Endothelial cell of umbilical vein (primary cell): Measurements from ENCODE around the gene KCNK10. TPM values are rescaled to one million over a fixed set of nuclear protein-coding genes. Genes with fewer than 3 reads are reported as not detected.

Source experiments
- BruUV-seq: library from RNA; stranded (reverse); fragments of 400-500 nt; replicated peaks from 2 replicates; lab custom pipeline; 2021; lab: Mats Ljungman, UMichigan
- CTCF ChIA-PET: fragments of 300-600, 350-600 bp; sonication (Branson Sonifier 250); formaldehyde crosslinking; loops from one replicate; lab custom pipeline; 2021; ENCODE audit warnings: antibody characterized with exemption, inconsistent platforms; lab: Charles Lee
- POLR2A ChIA-PET: fragments of 300-600, 350-600 bp; sonication (Branson Sonifier 250); formaldehyde crosslinking; loops from one replicate; lab custom pipeline; 2021; ENCODE audit warnings: antibody characterized with exemption, inconsistent platforms; lab: Charles Lee
- DNase-seq: peaks from one replicate; pipeline ENCODE4 v3.0.0-alpha.2; 2011; ENCODE audit warnings: low read depth, low spot score
- FAIRE-seq: peaks from 2 replicates; lab custom pipeline; 2011; peaks lifted over from hg19 to GRCh38; lab: Jason Lieb, UNC
- H2AFZ ChIP-seq: 2 replicates; pipeline ENCODE4 v1.6.0; 2012; ENCODE audit warnings: low read depth, low read length, control low read depth, inconsistent platforms
- H3K27ac ChIP-seq: 2 replicates; pipeline ENCODE4 v1.5.1; 2011; ENCODE audit warnings: low read depth, mild to moderate bottlenecking, control low read depth, low read length, moderate library complexity; ENCODE audit not compliant: insufficient read depth
- H3K27me3 ChIP-seq, 2 experiments: 2 replicates each; pipeline versions ENCODE4 v1.6.0 to v1.6.1; 2011; ENCODE audit warnings: low read length in 2 of 2, mixed read lengths in 1 of 2; ENCODE audit not compliant: control insufficient read depth in 2 of 2, insufficient read depth in 2 of 2
- H3K36me3 ChIP-seq, 2 experiments: 2 replicates in 1 of 2; 3 replicates in 1 of 2; pipeline ENCODE4 v1.5.1; 2011; ENCODE audit warnings: low read length in 2 of 2, mild to moderate bottlenecking in 1 of 2, moderate library complexity in 1 of 2; ENCODE audit not compliant: control insufficient read depth in 2 of 2, insufficient read depth in 2 of 2; ENCODE audit errors: extremely low read depth in 1 of 2
- H3K4me1 ChIP-seq: 3 replicates; pipeline ENCODE4 v1.5.1; 2011; ENCODE audit warnings: mild to moderate bottlenecking, low read length; ENCODE audit not compliant: control insufficient read depth, insufficient read depth; ENCODE audit errors: extremely low read depth
- H3K4me2 ChIP-seq: 2 replicates; pipeline ENCODE4 v1.6.1; 2011; ENCODE audit warnings: low read length, control low read depth, mixed read lengths; ENCODE audit not compliant: insufficient read depth
- H3K4me3 ChIP-seq, 3 experiments: fragments of 200-600 bp in 1 of 3; sonication (generic), shearing (Covaris generic) in 1 of 3; replicated peaks in 1 of 3; 2 replicates each; pipeline ENCODE4 v1.5.1; 2011 to 2016; ENCODE audit warnings: control low read depth in 3 of 3, low read length in 3 of 3, mild to moderate bottlenecking in 2 of 3, inconsistent platforms in 1 of 3, low read depth in 1 of 3, moderate library complexity in 1 of 3; ENCODE audit not compliant: insufficient read depth in 1 of 3
- H3K79me2 ChIP-seq: 2 replicates; pipeline ENCODE4 v1.6.0; 2012; ENCODE audit warnings: low read length, inconsistent platforms; ENCODE audit not compliant: control insufficient read depth, insufficient read depth
- H3K9ac ChIP-seq: replicated peaks from 2 replicates; pipeline ENCODE3; 2011; ENCODE audit warnings: low read length, control low read depth; ENCODE audit not compliant: insufficient read depth; ENCODE audit errors: extremely low read depth
- H3K9me1 ChIP-seq: replicated peaks from 3 replicates; pipeline ENCODE4 v1.6.0; 2011; ENCODE audit warnings: mild to moderate bottlenecking, low read length; ENCODE audit not compliant: control insufficient read depth, insufficient read depth; ENCODE audit errors: extremely low read depth
- H3K9me3 ChIP-seq: replicated peaks from 2 replicates; pipeline ENCODE4 v1.5.1; 2012; ENCODE audit warnings: low read length, inconsistent platforms; ENCODE audit not compliant: control insufficient read depth, insufficient read depth
- H4K20me1 ChIP-seq: replicated peaks from 2 replicates; pipeline ENCODE3; 2011; ENCODE audit warnings: mild to moderate bottlenecking, low read length; ENCODE audit not compliant: control insufficient read depth, insufficient read depth; ENCODE audit errors: extremely low read depth
- CTCF ChIP-seq, 2 donors: IDR thresholded peaks; 1 replicate in 1 of 2; 2 replicates in 1 of 2; pipeline ENCODE4 v1.5.1; 2011; ENCODE audit warnings: low read length in 2 of 2, mild to moderate bottlenecking in 2 of 2, moderate library complexity in 2 of 2, control low read depth in 1 of 2, inconsistent platforms in 1 of 2, low read depth in 1 of 2; ENCODE audit not compliant: insufficient read depth in 1 of 2; ENCODE audit errors: extremely low read depth in 1 of 2
- EZH2 ChIP-seq: IDR thresholded peaks from 2 replicates; pipeline ENCODE4 v1.6.1; 2012; ENCODE audit warnings: borderline replicate concordance, low read depth, mild to moderate bottlenecking, moderate library complexity, low read length, inconsistent platforms; ENCODE audit not compliant: severe bottlenecking
- FOS ChIP-seq: IDR thresholded peaks from 2 replicates; pipeline ENCODE4 v1.6.1; 2011; ENCODE audit warnings: mild to moderate bottlenecking, low read length, moderate library complexity, borderline replicate concordance; ENCODE audit not compliant: insufficient read depth
- GATA2 ChIP-seq: IDR thresholded peaks from 2 replicates; pipeline ENCODE4 v1.7.0; 2011; ENCODE audit warnings: low read depth, mild to moderate bottlenecking, moderate library complexity, mixed read lengths, low read length; ENCODE audit not compliant: insufficient read length, insufficient read depth
- JUN ChIP-seq: IDR thresholded peaks from 2 replicates; pipeline ENCODE4 v1.6.1; 2011; ENCODE audit warnings: borderline replicate concordance, low read depth; ENCODE audit not compliant: insufficient read length, insufficient read depth
- MAX ChIP-seq: IDR thresholded peaks from 2 replicates; pipeline ENCODE4 v1.6.1; 2011; ENCODE audit not compliant: insufficient read depth, insufficient read length
- MYC ChIP-seq: IDR thresholded peaks from one replicate; pipeline ENCODE4 v1.6.1; 2011; ENCODE audit warnings: mild to moderate bottlenecking, low read depth, low read length
- POLR2A ChIP-seq: IDR thresholded peaks from 2 replicates; pipeline ENCODE4 v1.6.1; 2012; ENCODE audit warnings: low read depth, mild to moderate bottlenecking, control low read depth, low read length
- POLR2AphosphoS5 ChIP-seq: IDR thresholded peaks from 2 replicates; pipeline ENCODE4 v1.6.1; 2012; ENCODE audit warnings: low read depth, mild to moderate bottlenecking, control low read depth, low read length, moderate library complexity; ENCODE audit not compliant: insufficient read depth
- dilution Hi-C: fragments of 300-500 bp; cut with MboI; formaldehyde crosslinking; loops from one replicate; pipeline ENCODE4 v1.15.0; 2019; ENCODE audit warnings: low sequenced_read_pairs; ENCODE audit not compliant: extremely low pct_ligation_motif_present
- intact Hi-C: fragments of 100-400 bp; cut with micrococcal nuclease; formaldehyde crosslinking; loops from one replicate; pipeline ENCODE4 v1.10.0; 2022
- polyA plus RNA-seq, 4 experiments: library from polyadenylated mRNA; depleted of rRNA in 3 of 4; stranded (reverse) in 3 of 4; unstranded in 1 of 4; fragments of >200 nt; gene quantifications; 2 replicates each; pipeline versions ENCODE4 v1.2.1 to v1.2.3, GENCODE V29; 2011 to 2012; ENCODE audit warnings: missing spikeins in 1 of 4
- total RNA-seq: library from RNA; stranded (reverse); gene quantifications from 2 replicates; pipeline ENCODE4 v1.2.3, GENCODE V29; 2021

The KCNK10 gene
- total and polyA plus RNA-seq, 2 donors (not counting 3 experiments of a cell fraction or from before 2014, with no cell fraction given): not detected

GRCh38 chr14:88163731-88164255 is 159.3 kb downstream of the KCNK10 start:
- DNase-seq: no peak
- H3K4me3 ChIP-seq: no peak overlapping the region
- H4K20me1 ChIP-seq: no peaks in the 10 kb centered on the region
- H3K36me3 ChIP-seq: no peaks in the 10 kb centered on the region
- no peak for TF ChIP-seq POLR2A
- no peak for TF ChIP-seq JUN
- no peak for TF ChIP-seq MYC
- no peak for TF ChIP-seq MAX
- no peak for TF ChIP-seq EZH2
- no peak for TF ChIP-seq GATA2
- no peak for TF ChIP-seq CTCF (IDR thresholded peaks at IDR 0.05; ENCODE audit: extremely low read depth in 1 of 2, insufficient read depth in 1 of 2, low read depth in 1 of 2, low read length in 2 of 2)
- no peak for TF ChIP-seq FOS
- TF ChIP-seq POLR2AphosphoS5: no peak
- H3K27ac ChIP-seq: no peak overlapping the region
- no peak overlapping the region for H2AFZ ChIP-seq
- H3K9me3 ChIP-seq: no peaks in the 10 kb centered on the region
- intact Hi-C loops: no loop called here
- CTCF ChIA-PET: interaction anchor here (1.2 kb wide), 1 partner anchor 26 kb away, joined by 3 read pairs; no protein-coding TSS in a partner anchor
- POLR2A ChIA-PET: no interaction called here
- H3K4me2 ChIP-seq: no peak overlapping the region
- no peaks in the 10 kb centered on the region for H3K9me1 ChIP-seq
- dilution Hi-C loops: no loop called here
- H3K4me1 ChIP-seq: no peaks in the 10 kb centered on the region
- FAIRE-seq: no peak
- no TSS peak for BruUV-seq
- no peaks in the 10 kb centered on the region for H3K27me3 ChIP-seq
- no peaks in the 10 kb centered on the region for H3K79me2 ChIP-seq
- no peak overlapping the region for H3K9ac ChIP-seq
